Effector memory CD4-positive, alpha-beta T cell (primary cell): ENCODE measurements around the gene ADAMTSL3.

Experiments used
- DNase-seq, 3 donors: peaks; one replicate each; pipeline ENCODE4 v3.0.0-alpha.2; 2020
- H3K27ac ChIP-seq: 2 replicates; pipeline ENCODE4 v1.7.0; 2013; ENCODE audit warnings: mild to moderate bottlenecking, low read length, moderate library complexity; ENCODE audit not compliant: insufficient read depth, poor library complexity, severe bottlenecking
- H3K27me3 ChIP-seq: replicated peaks from 2 replicates; pipeline ENCODE4 v1.7.0; 2013; ENCODE audit warnings: mild to moderate bottlenecking, low read length; ENCODE audit not compliant: insufficient read depth, control insufficient read depth, poor library complexity, severe bottlenecking
- H3K36me3 ChIP-seq: 2 replicates; pipeline ENCODE4 v1.7.0; 2013; ENCODE audit warnings: mild to moderate bottlenecking, low read length, moderate library complexity; ENCODE audit not compliant: control insufficient read depth, insufficient read depth
- H3K4me1 ChIP-seq: 2 replicates; pipeline ENCODE4 v1.7.0; 2013; ENCODE audit warnings: low read length, mild to moderate bottlenecking; ENCODE audit not compliant: control insufficient read depth, insufficient read depth, poor library complexity, severe bottlenecking
- H3K4me3 ChIP-seq: 2 replicates; pipeline ENCODE4 v1.7.0; 2013; ENCODE audit warnings: low read length, low read depth, mild to moderate bottlenecking; ENCODE audit not compliant: insufficient read depth, poor library complexity, severe bottlenecking
- H3K9me3 ChIP-seq: 2 replicates; pipeline ENCODE4 v1.7.0; 2013; ENCODE audit warnings: mild to moderate bottlenecking, low read length, moderate library complexity; ENCODE audit not compliant: control insufficient read depth

The ADAMTSL3 gene

DNA sequence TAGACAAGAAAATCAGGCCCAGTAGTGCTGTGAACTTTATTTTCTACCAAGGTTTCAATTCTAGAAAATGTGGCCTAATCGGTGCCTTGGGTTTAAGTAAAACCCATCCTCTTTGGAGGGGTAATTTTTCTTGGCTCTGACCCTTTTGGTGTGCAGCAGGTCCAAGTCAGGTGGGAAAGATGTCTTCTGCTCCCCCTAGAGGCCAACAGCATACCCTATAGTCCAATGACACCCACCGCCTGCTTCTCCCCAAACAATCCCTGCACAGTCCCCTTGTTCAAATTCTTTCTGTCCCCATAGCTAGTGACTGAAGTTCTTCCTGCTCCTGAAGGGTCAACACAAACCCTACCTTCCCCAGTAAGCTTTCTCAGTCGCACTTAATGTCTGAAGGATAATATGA is 319.9 kb downstream of the ADAMTSL3 start:
- no peak overlapping the region for H3K4me3 ChIP-seq
- DNase-seq, result no peak
- no peaks in the 10 kb centered on the region for H3K4me1 ChIP-seq
- no peaks in the 10 kb centered on the region for H3K27me3 ChIP-seq
- H3K9me3 ChIP-seq, result no peaks in the 10 kb centered on the region
- no peaks in the 10 kb centered on the region for H3K36me3 ChIP-seq
- H3K27ac ChIP-seq, result no peak overlapping the region

DNA sequence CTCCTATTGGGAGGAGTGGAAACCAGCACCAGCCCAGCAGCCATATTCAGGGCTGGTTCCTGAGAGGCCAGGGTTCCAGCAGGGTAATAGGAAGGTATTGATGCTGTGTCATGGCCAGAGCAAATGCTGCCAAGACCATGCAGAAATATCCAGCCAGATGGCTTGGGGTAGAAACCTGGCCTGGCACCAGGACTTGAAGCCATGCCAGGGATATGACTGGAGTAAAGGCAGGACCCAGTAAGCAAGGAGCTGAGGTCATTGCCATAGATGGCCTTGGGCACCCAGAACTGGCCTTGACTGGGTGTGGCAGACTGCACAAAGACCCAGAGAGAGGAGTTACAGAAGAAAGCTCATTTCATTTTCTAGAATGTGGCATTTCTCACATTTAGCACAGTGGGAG is 324.1 kb downstream of the ADAMTSL3 start:
- DNase-seq, result no peak
- no peaks in the 10 kb centered on the region for H3K27me3 ChIP-seq
- no peaks in the 10 kb centered on the region for H3K4me1 ChIP-seq
- H3K27ac ChIP-seq, result no peak overlapping the region
- no peaks in the 10 kb centered on the region for H3K36me3 ChIP-seq
- no peaks in the 10 kb centered on the region for H3K9me3 ChIP-seq
- H3K4me3 ChIP-seq, result no peak overlapping the region

DNA sequence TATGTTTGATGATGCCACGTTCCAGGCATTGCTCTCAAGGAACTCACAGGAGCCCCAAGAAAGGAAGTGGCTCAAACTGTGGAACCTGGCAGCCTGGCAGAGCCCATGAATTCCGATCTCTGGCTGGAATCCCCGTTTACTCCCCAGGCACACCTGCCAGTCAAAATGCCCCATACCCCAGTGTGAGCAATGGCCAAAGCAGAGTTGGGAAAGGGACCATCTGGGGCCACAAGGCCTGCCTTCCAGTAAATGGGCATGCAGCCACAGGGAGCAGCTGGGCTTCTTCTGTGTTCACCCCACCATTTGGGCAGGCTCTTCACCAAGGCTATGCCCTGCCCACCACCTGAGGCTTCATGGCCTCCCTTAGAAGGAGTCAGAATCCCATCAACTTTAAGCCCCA is 324.7 kb downstream of the ADAMTSL3 start:
- Histone ChIP-seq H3K4me3 (no peak overlapping the region), H3K4me1 (no peaks in the 10 kb centered on the region), H3K9me3 (no peaks in the 10 kb centered on the region), H3K36me3 (no peaks in the 10 kb centered on the region), H3K27ac (no peak overlapping the region), H3K27me3 (no peaks in the 10 kb centered on the region)
- DNase-seq, result no peak

DNA sequence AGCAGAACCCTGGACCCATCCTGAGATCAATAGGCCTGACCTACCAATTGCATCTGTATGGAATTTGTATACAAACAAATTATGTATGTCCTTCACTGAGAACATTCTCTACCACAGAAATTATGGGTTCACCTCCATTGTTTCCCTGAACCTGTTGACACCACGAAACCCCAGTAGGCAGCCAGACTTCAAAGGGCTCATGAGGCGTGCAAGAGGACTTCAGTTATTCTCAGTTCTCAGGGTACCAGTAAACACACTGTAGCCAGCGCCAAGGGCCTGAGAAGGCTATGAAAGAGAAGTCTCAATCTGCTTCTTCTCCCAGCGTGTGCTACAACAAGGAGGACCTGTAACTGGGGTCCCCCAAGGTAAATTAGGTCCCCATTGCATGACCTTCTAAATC is 326.7 kb downstream of the ADAMTSL3 start:
- Histone ChIP-seq H3K4me3 (no peak overlapping the region), H3K36me3 (no peaks in the 10 kb centered on the region), H3K4me1 (no peaks in the 10 kb centered on the region), H3K9me3 (no peaks in the 10 kb centered on the region), H3K27me3 (no peaks in the 10 kb centered on the region), H3K27ac (no peak overlapping the region)
- no peak for DNase-seq

- Histone ChIP-seq H3K27me3 (no peaks in the 10 kb centered on the region), H3K4me1 (no peaks in the 10 kb centered on the region), H3K27ac (no peak overlapping the region), H3K9me3 (no peaks in the 10 kb centered on the region), H3K4me3 (no peak overlapping the region), H3K36me3 (no peaks in the 10 kb centered on the region)
- DNase-seq, result no peak
These were observed 328.8 kb downstream of the ADAMTSL3 start for GRCh38 chr15:83982748-83983147.

- no peak for DNase-seq
- no peak overlapping the region for H3K27ac ChIP-seq
- H3K9me3 ChIP-seq, result no peaks in the 10 kb centered on the region
- no peak overlapping the region for H3K4me3 ChIP-seq
- H3K27me3 ChIP-seq, result no peaks in the 10 kb centered on the region
- H3K4me1 ChIP-seq, result no peaks in the 10 kb centered on the region
- H3K36me3 ChIP-seq, result no peaks in the 10 kb centered on the region
These were observed 329.9 kb downstream of the ADAMTSL3 start for GRCh38 chr15:83983634-83984458.

- no peak for DNase-seq
- Histone ChIP-seq H3K4me3 (no peak overlapping the region), H3K36me3 (no peaks in the 10 kb centered on the region), H3K9me3 (no peaks in the 10 kb centered on the region), H3K27me3 (no peaks in the 10 kb centered on the region), H3K27ac (no peak overlapping the region), H3K4me1 (no peaks in the 10 kb centered on the region)
These were observed 330.7 kb downstream of the ADAMTSL3 start for GRCh38 chr15:83984601-83985000.

DNA sequence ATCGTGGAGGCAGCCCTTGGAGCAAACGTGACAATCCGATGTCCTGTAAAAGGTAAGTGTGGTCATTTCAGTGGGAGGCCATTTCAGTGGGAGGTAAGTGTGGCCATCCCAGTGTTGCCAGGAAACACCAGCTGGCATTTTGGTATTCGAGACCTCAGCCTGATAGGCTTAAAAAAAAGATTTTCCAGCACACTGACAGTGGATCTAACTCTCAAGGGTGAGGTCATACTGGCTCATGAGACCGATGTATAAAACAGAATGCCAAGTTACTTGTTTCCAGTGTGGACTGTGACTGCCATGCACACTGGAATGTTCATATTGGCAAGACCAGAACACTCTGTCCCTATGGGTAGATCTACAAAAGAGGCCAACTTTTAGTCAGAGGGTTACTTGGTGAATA is 337.2 kb downstream of the ADAMTSL3 start:
- H3K27me3 ChIP-seq, result no peaks in the 10 kb centered on the region
- H3K4me1 ChIP-seq, result no peaks in the 10 kb centered on the region
- no peak overlapping the region for H3K4me3 ChIP-seq
- no peaks in the 10 kb centered on the region for H3K9me3 ChIP-seq
- no peak for DNase-seq
- H3K27ac ChIP-seq, result no peak overlapping the region
- H3K36me3 ChIP-seq, result no peaks in the 10 kb centered on the region

DNA sequence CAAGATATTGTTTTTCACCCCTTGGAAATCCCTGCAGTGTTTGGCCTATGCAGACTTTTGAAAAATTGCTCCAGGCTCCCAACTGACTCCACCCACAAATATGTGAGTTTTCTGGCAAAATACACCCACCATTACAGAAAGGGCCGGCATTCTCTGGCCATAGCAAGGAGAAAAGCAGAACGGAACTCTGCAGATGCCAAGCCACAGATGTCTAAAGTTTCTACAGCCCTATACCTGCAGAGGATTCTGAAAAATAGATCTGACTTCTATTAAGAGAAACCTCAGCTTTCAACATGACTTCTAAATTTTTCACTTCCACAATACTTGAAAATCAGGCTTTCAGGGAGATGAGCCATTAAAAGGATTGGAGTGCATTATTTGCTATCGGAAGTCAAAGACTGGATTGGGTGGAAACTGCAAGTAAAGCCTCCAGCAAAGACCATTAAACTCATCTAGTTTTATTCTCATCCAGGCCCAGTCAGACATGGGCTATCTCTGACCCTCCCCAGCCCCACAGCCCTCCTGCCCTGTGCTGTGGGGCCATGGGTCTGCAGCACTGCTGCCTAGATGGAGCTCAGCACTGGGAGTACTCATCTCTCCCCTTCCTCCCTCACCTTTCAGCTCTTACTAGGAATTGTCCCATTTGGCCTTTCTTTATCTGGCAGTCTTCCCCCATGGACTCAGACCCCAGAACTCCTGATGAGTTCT is 338.6 kb downstream of the ADAMTSL3 start:
- no peak for DNase-seq
- H3K36me3 ChIP-seq, result no peaks in the 10 kb centered on the region
- no peaks in the 10 kb centered on the region for H3K9me3 ChIP-seq
- H3K27ac ChIP-seq, result no peak overlapping the region
- no peaks in the 10 kb centered on the region for H3K27me3 ChIP-seq
- no peaks in the 10 kb centered on the region for H3K4me1 ChIP-seq
- no peak overlapping the region for H3K4me3 ChIP-seq

DNA sequence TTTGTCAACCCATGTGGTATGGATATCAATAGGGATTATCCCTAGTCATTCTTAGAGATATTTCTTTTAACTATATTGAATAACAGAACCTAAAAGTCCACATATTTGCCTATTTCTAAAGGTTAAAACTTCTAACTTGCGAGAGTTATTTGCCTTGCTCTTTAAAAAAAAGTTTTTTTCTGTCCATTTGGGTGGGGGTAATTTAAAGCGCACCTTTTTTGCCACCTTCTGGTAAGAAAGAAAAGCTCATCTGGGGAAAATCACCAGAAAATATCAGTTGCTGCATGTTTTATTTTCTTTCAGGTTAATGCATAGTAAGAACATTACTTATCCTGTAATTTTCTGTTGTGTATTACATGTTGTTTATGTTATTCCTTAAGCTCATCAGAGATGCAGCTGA is 339.7 kb downstream of the ADAMTSL3 start:
- no peak overlapping the region for H3K4me3 ChIP-seq
- no peaks in the 10 kb centered on the region for H3K36me3 ChIP-seq
- H3K4me1 ChIP-seq, result no peaks in the 10 kb centered on the region
- no peaks in the 10 kb centered on the region for H3K27me3 ChIP-seq
- H3K27ac ChIP-seq, result no peak overlapping the region
- no peaks in the 10 kb centered on the region for H3K9me3 ChIP-seq
- no peak for DNase-seq
